ENCODE measurements around the gene OR4F6. TPM values are rescaled to one million over a fixed set of nuclear protein-coding genes. Genes with fewer than 3 reads are reported as not detected.
A peak's percentile ranks its signal among the peaks of the same experiment; 100 is the strongest.
"Not testable (repeated sequence)": the region's sequence is repeated elsewhere in the genome, so short reads cannot be mapped to it uniquely, and the experiment has no call there.

OR4F6 gene
- total and polyA plus RNA-seq, 2 experiments from 2014 or later, result not detected

- H3K27me3 ChIP-seq (ENCODE audit: insufficient read depth); H3K27me3 Mint-ChIP-seq (ENCODE audit: insufficient read depth, low read depth, poor library complexity); H3K4me3 Mint-ChIP-seq; H4K20me1 ChIP-seq (replicated peaks; ENCODE audit: insufficient read depth); H3K4me3 ChIP-seq; H3K4me1 ChIP-seq (ENCODE audit: insufficient read depth); DNase-seq (ENCODE audit: low spot score); H3K4me2 ChIP-seq; H3K36me3 ChIP-seq (ENCODE audit: insufficient read depth); H3K27ac Mint-ChIP-seq; H3K36me3 Mint-ChIP-seq (ENCODE audit: low read depth); H2AFZ ChIP-seq; H3K9me3 Mint-ChIP-seq; H3K27ac ChIP-seq (ENCODE audit: low read depth); H3K79me2 ChIP-seq (replicated peaks; ENCODE audit: insufficient read depth); H3K4me1 Mint-ChIP-seq; ATAC-seq; H3K9me2 ChIP-seq (ENCODE audit: insufficient read depth); H3F3A ChIP-seq (replicated peaks; ENCODE audit: low read depth): not testable (repeated sequence)
Observed at GRCh38 chr15:101780225-101780624, 23.1 kb upstream of the OR4F6 start.

GRCh38 chr15:101781928-101782327 lies 21.4 kb upstream of the OR4F6 start:
- peaks cover 10% of the 10 kb centered on the region for H3K27me3 Mint-ChIP-seq (ENCODE audit: insufficient read depth, low read depth, poor library complexity)
- H3K27ac ChIP-seq (ENCODE audit: low read depth), result no peak overlapping the region
- H3K36me3 Mint-ChIP-seq (ENCODE audit: low read depth), result no peaks in the 10 kb centered on the region
- H3K4me1 ChIP-seq (ENCODE audit: insufficient read depth), result no peaks in the 10 kb centered on the region
- H3K9me3 Mint-ChIP-seq, result no peaks in the 10 kb centered on the region; the same call in 2 of the 3 replicates
- no peaks in the 10 kb centered on the region for H3K79me2 ChIP-seq (replicated peaks; ENCODE audit: insufficient read depth)
- no peaks in the 10 kb centered on the region for H4K20me1 ChIP-seq (replicated peaks; ENCODE audit: insufficient read depth)
- no peak overlapping the region for H2AFZ ChIP-seq
- no peaks in the 10 kb centered on the region for H3K36me3 ChIP-seq (ENCODE audit: insufficient read depth)
- H3K27me3 ChIP-seq (ENCODE audit: insufficient read depth), result no peaks in the 10 kb centered on the region
- no peak overlapping the region for H3K4me3 ChIP-seq
- H3K27ac Mint-ChIP-seq, result no peak overlapping the region
- ATAC-seq, result peak; percentile 60
- no peak overlapping the region for H3K4me3 Mint-ChIP-seq
- no peaks in the 10 kb centered on the region for H3F3A ChIP-seq (replicated peaks; ENCODE audit: low read depth)
- TF ChIP-seq NANOG (IDR thresholded peaks at IDR 0.05; ENCODE audit: borderline replicate concordance), result no peak
- TF ChIP-seq ZNF462 (CRISPR knock-in tag; IDR thresholded peaks at IDR 0.05), result no peak
- TF ChIP-seq ETS1 (IDR thresholded peaks at IDR 0.05), result no peak
- no peak for TF ChIP-seq POLR2AphosphoS5 (IDR thresholded peaks at IDR 0.05; ENCODE audit: low read depth)
- H3K4me1 Mint-ChIP-seq, result no peaks in the 10 kb centered on the region
- DNase-seq (ENCODE audit: low spot score), result peak; percentile 70
- H3K4me2 ChIP-seq, result no peak overlapping the region
- no peaks in the 10 kb centered on the region for H3K9me2 ChIP-seq (ENCODE audit: insufficient read depth)
